HG03280 (cell line): ENCODE results near the gene BLOC1S6.

Experiments
- ATAC-seq: cut with Tn5 transposase; IDR thresholded peaks from one replicate; pipeline ENCODE4 v1.9.1; 2021; ENCODE audit warnings: mild to moderate bottlenecking, moderate library complexity; ENCODE audit not compliant: unreplicated experiment

The BLOC1S6 gene, protein sequence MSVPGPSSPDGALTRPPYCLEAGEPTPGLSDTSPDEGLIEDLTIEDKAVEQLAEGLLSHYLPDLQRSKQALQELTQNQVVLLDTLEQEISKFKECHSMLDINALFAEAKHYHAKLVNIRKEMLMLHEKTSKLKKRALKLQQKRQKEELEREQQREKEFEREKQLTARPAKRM

DNA sequence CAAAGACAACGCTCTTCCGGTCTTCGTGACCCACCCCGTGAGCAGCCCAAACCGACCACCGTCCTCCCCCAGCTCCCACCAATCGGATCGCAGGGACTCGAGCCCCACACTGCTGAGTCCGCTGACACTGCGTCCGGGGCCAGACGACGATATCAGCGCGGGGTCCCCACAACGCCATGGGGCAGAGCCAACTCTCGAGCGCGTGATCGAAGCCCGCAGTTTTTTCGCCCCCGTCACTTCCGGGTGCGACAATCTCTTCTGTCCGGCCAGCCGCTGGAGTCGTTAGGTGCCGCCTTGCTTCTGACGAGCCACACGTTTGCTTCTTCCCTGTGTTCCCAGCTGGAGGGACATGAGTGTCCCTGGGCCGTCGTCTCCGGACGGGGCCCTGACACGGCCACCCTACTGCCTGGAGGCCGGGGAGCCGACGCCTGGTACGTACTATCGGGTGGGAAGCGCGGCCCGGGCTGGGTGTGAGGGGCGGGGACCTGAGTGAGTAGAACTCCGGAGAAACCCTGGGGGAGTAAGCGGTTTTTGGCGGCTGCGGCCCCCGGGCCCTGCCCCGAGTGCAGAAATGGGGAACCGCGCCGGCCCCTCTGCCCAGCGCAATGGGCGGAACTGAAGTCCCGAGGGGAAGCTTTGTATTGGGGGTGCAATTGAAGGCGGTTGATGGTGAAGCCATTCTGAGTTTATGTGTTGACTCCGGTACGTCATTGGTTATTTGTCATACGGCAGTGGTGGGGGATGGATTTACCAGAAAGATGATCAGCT lies at the start of gene BLOC1S6:
Gene BLOC1S6 (plus strand): TSS at position 285 of the 768 bp plus-strand sequence. CDS start 65 bp downstream, at position 350.
- ATAC-seq, result peak; percentile 80

DNA sequence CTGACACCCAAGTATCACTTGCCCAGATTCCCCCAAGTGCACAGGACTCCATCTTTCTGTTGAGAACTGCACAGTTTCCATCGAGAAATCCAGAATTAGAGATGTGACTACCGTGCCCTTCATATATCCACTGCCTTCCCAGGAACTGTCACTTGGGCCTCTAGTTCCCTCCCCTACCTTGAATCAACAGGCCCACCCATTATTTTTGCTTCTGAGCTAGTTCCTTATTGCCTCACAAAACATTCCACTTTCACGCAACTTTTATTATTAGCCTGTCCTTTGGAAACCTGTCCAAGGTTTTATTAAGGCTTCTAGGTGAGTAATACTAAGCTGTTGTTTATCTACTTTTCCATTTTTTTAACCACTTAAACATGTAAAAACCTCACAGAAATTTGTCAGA lies 47.5 kb upstream of the BLOC1S6 start:
- no peak for ATAC-seq

DNA sequence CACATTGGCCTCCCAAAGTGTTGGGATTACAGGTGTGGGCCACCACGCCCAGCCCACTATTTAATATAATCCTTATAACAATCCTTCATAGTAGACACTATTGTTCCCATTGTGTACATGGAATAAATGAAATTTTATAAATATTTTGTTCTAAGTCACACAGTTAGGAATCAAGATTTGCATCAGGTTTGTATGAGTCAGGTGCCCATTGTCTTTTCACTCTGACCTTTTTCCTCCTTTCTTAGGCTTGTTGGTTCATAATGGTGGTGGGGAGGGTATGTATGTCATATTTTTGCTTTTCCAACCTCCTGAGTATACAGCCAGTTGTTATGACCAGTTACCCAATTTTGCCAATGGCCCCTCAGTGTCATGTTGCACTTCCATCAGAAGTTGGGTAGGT lies 46.6 kb upstream of the BLOC1S6 start:
- no peak for ATAC-seq

DNA sequence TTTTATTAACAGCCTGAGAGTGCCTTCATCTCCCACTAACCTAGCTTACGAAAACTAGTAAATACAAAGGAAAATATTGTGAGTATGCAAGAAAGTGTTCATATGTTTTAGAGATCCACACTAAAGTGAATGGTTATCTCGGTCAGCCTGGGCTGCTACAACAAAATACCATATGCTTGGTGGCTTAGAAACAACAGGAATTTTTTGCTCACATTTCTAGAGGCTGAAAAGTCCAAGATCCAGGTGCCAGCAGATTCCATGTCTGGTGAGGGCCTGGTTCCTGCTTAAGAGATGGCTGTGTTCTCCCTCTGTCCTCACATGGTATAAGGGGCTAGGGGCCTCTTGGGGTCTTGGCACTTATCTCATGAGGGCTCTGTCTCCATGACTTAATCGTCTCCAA lies 44.1 kb upstream of the BLOC1S6 start:
- ATAC-seq, result no peak

DNA sequence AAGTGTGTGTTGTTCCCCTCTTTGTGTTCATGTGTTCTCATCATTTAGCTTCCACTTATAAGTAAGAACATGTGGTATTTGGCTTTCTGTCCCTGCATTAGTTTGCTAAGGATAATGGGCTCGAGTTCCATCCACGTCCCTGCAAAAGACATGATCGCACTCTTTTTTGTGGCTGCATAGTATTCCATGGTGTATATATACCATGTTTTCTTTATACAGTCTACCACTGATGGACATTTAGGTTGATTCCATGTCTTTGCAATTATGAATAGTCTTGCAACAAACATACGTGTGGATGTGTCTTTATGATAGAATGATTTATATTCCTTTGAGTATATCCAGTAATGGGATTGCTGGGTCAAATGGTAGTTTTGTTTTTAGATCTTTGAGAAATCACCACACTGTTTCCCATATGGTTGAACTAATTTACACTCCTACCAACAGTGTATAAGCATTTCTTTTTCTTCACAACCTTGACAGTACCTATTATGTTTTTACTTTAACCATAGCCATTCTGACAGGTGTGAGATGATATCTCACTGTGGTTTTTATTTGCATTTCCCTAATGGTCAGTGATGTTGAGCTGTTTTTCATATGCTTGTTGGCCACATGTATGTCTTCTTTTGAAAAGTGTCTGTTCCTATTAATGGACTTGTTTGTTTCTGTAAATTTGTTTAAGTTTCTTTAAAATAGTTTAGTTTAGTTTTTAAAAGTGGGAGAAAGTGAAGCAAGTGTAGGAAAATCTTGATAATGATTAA lies 42.7 kb upstream of the BLOC1S6 start:
- peak; percentile 65 for ATAC-seq

DNA sequence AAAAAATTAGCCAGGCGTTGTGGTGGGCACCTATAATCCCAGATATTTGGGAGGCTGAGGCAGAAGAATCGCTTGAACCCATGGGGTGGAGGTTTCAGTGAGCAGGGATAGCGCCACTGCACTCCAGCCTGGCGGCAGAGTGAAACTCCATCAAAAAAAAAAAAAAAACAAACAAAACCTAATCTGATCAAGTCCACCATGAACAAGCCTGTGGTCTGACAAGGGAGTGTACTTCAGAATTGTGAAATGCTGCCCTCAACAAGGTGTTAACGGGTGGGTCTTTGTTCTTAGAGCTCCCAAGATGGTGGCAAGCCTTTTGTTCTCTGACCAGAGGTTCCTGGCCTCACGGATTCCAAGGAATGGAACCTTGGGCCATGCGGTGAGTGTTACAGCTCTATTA lies 40.4 kb upstream of the BLOC1S6 start:
- ATAC-seq, result no peak

DNA sequence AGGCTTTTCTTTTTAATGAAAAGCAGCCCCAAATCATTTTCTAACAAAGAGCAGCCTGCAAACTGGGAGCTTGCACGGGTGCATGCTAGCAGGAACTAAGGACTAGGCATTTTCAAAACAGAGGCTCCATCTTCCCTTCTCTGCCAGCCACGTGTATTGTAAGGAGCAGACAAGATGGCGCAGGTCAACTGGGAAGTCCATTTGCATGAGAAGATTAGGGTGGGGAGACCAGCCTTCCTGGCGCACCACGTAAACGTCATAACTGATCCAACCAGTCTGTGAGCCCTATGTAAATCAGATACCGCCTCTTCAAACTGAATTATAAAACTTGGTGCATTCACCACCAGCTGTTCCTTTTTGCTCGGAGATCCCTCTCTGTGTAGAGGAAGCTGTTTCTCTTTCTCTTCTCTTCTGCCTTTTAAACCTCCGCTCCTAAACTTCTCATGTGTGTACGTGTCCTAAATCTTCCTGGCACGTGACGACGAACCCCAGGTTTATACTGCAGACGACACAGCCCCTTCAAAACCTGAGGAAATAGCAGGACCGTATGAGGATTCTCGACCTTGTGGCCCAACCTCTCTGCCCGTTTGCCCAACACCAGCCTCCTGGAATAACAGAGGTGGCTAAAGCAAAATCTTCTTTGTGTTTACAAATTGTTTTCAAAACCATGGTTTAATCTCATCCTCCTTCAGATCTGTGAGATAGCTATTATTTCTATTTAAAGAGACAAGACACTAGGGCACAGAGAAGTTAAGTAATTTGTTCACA lies 38.2 kb upstream of the BLOC1S6 start:
- no peak for ATAC-seq

DNA sequence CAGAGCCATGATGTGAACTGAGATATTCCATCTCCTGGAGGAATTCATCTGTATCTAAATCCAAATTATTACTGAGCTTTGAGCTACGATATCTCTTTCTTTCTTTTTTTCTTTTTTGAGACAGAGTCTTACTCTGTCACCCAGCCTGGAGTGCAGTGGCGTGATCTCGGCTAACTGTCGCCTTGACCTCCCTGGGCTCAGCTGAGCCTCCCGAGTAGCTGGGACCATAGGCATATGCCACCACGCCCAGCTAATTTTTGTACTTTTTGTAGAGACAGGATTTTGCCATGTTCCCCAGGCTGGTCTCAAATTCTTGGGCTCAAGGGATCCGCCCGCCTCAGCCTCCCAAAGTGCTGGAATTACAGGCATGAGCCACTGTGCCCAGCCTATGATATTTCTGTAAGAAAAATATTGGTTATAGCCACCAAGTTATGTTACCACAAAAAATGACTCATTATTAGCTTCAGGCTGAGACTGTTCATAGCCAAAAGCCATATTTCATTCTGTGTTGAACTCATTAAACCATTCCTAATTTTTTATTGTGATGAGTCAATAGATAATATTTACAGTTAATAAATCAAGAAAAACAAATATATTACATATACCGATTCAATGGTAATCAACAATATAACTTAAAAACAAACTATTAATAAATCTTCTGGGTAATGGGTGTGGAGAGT lies 37.5 kb upstream of the BLOC1S6 start:
- ATAC-seq, result no peak

DNA sequence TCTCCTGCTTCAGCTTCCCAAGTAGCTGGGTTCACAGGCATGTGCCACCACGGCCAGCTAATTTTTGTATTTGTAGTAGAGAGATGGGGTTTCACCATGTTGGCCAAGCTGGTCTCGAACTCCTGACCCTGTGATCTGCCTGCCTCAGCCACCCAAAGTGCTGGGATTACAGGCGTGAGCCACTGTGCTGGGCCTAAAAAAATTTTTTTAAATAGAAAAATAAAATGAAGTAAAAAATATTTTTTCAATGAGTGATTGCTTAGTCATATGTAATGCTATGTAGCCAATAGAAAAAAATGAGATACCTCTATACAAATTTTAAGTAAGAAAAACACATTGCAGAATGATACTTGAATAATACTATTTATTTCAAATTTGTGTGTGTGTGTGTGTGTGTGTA lies 36.7 kb upstream of the BLOC1S6 start:
- no peak for ATAC-seq

DNA sequence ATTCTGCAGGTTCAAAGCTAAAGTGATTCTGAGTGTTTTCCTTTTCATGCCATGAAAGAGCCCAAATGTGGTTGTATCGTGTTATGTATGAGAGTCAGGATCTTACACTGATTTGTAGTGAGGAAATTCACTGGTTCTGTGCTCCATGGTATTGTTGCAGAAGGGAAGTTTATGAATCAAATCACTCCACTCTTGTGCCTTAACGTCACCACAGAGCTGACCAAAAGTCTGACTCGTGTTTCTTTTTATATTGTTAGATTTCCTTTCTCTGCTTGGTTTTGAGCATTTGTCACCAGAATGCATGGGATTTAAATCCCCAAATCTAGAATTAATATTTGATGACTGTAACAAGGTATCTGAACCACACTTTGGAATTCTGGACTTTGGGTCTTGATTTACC lies 35.5 kb upstream of the BLOC1S6 start:
- no peak for ATAC-seq

DNA sequence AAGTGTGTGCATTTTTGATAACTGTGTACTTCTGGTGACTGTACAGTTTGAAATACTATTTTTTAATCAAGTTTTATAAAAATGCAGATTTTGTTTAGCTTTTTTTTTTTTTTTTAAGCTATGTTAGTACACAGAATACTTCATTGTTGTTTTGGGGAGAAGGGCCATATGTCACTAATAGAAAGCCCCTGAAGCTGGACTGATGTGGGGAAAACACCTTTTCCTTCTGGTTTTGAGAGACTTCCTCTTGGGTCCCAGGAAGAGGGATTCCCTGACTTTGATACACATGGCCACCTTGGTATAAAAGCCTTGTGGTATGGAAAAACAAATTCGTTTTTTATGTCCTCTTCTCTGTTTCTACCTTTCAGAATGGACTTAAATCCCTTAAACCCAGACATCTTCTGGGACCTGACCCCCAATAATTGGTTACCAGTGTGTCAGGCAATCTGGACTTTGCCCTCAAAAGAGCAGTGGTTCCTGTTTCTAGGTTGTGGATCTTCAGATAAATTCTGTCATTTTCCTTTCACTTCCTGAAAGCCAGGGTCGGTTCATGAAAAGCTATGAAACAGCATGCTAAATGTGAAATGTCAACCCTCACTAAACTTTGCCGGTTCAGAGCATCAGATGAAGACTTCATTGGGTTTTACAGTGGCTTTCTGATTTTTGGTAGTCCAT lies 31.1 kb upstream of the BLOC1S6 start:
- no peak for ATAC-seq

DNA sequence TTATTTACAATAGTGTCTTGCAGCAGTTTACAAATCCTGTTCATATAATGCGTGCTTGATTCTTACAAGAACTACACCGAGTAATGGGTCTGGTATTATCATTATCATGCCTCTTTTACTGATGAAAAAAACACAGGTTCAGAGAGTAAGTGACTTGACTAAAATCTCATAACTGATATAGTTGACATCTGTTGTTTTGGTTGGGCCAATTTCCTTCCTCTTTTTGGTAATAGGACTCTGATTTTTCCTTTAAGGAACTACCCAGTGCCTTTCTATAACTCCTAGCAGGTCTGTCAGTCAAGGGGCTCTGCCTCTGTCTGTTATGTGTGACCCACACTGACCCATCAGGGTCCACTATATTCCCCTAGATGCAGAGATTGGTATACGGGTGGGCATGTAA lies 14.6 kb upstream of the BLOC1S6 start:
- ATAC-seq, result no peak

DNA sequence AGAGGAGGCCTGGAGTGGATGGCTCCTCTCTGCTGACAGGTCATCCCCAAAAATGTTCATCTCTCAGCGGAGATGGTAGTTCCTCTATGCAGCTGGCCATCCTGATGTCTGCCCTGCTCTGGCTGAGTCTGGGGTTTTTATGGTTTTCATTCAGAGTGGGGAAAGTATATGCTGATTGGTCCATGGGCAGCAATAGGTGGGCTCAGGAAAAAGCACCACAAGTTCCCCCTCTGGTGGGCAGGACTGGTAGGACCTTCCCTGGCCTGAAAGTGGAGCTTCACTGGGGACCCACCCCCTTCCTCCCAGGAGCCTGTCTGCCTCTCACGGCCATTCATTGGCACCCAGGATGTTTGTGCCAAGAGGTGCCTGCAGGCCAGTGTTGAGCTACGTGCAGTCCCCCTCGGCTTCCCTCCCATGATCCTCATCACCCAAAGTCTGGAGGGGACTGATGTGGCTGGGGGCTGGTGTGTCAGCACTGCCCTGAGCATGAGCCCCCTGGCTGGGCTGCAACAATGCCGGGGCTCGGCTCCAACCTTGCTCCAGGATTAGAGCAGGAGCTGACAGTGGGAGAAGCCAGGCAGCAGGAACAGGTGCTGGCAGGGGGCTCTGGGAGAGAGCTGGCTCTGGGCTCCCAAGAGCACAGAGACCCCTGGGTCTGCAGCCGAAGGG lies 13.1 kb upstream of the BLOC1S6 start:
- ATAC-seq, result no peak

DNA sequence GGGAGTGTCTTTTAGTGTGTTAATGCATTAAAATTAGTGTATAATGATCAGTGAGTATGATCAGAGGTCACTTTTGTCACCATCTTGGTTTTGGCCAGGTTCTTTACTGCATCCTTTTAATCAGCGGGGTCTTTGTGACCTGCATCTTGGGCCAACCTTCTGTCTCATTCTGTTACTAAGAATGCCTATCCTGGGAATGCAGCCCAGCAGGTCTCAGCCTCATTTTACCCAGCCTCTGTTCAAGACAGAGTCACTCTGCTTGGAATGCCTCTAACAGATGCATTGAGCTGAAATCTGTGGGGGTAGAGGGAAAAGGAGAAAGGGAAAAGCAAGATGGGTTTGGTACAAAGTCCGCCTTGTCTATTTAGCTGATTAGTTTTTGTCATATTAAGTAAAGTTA lies 5.3 kb upstream of the BLOC1S6 start:
- no peak for ATAC-seq

DNA sequence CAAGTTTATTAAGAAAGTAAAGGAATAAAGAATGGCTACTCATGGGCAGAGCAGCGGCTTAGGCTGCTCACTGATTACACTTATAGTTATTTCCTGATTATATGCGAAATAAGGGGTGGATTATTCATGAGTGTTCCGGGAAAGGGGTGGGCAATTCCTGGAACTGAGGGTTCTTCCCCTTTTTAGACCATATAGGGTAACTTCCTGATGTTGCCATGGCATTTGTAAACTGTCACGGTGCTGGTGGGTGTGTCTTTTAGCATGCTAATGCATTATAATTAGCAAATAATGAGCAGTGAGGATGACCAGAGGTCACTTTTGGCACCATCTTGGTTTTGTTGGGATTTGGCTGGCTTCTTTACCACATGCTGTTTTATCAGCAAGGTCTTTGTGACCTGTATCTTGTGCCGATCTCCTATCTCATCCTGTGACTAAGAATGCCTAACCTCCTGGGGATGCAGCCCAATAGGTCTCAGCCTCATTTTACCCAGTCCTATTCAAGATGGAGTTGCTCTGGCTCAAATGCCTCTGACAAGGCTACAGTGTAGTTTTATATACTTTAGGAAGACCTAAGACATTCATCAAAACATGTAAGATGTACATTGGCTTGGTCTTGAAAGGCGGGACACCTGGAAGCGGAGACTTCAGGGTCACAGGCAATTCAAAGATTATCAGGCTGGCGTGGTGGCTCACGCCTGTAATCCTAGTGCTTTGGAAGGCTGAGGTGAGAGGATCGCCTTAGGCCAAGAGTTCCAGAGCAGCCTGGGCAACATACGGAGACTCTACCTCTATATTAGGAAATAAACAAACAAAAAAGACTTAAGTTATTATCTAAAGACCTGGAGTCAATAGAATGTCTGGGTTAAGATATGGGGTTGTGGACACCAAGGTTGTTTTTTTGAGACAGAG lies 3.2 kb upstream of the BLOC1S6 start:
- ATAC-seq, result no peak

DNA sequence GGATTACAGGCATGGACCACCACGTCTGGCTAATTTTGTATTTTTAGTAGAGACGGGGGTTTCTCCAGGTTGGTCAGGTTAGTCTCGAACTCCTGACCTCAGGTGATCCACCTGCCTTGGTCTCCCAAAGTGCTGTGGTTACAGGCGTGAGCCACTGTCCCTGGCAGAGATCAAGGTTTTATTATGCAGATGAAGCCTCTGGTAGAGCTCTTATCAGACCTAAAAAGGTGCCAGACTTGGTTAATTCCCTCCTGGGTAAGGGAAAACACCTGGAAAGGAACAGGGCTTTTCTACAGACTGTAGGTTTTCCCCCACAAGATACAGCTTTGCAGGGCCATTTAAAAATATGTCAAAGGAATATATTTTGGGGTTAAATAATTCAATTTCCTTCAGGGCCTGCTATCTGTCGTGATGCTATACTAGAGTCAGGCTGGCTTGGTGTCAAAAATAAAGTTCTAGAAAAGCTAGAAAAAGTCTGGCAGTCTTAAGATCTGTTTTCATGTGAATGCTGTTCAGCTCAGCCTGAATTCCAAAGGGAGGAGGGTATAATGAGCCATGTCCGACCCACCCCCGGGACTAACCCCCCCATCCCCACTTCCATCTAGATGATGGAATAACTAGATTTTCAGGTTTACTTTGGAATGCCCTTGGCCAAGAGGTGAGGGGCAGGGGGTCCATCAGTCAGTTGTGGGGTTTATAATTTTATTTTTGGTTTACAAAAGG lies 1.9 kb upstream of the BLOC1S6 start:
- no peak for ATAC-seq

DNA sequence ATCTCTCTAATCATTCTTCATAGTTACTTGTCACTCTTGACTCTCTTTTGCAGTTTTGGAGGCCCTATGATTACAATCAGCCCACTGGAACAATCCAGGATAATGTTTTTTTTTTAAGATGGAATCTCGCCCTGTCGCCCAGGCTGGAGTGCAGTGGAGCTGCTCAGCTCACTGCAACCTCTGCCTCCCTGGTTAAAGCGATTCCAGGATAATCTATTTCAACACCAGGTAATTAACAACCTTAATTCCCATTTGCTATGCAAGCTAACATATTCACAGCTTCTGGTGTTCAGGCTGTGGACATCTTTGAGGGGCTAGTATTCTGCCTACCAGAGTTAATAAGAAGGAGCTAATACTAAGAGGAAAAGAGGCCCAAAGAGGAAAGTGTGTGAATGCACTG lies 1.1 kb upstream of the BLOC1S6 start:
- ATAC-seq, result no peak

DNA sequence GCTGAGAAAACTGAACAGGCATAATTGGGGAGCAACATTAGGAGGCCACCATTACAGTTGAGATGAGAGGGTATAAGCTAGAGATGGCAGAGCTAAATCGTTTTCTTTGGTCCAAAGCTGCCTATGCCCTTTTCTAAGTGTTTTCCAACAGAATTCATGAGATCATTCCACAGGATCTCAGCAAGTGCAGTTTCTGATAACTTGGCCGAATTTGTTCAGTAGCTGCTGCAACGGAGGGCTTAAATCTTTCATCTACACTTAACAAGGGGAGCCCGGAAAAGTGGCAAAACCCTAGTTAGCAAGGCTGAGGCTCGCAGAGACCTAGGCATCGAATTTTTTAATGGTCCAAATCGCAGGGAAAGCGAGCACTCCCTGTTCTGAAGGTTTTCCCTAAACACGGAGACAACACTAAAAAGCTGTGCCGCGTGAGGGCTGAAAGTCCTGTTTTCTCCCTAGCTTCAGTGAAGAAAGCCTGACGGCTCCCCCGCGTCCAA lies 531 bp upstream of the BLOC1S6 start:
- ATAC-seq, result peak; percentile 6
